ENCODE data around the gene KCND2. TPM values are rescaled to one million over a fixed set of nuclear protein-coding genes. Genes with fewer than 3 reads are reported as not detected.

Gene KCND2
- total RNA-seq, 4 donors from 2014 or later, result 0.83 to 1.9 (median 1.2) TPM

DNA sequence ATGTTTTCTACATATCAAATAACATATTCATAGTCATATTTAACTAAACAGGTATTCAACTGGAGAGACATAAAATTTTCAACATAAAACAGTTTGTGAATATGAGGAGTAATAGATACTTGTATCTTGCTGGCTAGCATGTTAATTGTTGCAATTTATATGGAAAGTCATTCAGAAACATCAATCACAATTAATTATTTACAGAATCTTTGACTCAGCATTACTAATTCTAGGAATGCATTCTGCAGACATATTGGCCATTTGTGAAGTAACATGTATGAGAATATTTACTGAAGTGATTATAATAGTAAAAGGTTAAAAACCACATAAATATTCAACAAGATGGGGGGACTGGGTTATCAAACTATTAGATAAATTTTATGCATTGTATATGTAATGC, 381.3 kb downstream of the KCND2 start:
- TF ChIP-seq POLR2AphosphoS5 (IDR thresholded peaks at IDR 0.05), result no peak
- TF ChIP-seq, protein P1, sequence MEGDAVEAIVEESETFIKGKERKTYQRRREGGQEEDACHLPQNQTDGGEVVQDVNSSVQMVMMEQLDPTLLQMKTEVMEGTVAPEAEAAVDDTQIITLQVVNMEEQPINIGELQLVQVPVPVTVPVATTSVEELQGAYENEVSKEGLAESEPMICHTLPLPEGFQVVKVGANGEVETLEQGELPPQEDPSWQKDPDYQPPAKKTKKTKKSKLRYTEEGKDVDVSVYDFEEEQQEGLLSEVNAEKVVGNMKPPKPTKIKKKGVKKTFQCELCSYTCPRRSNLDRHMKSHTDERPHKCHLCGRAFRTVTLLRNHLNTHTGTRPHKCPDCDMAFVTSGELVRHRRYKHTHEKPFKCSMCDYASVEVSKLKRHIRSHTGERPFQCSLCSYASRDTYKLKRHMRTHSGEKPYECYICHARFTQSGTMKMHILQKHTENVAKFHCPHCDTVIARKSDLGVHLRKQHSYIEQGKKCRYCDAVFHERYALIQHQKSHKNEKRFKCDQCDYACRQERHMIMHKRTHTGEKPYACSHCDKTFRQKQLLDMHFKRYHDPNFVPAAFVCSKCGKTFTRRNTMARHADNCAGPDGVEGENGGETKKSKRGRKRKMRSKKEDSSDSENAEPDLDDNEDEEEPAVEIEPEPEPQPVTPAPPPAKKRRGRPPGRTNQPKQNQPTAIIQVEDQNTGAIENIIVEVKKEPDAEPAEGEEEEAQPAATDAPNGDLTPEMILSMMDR (IDR thresholded peaks at IDR 0.05), result no peak
- no peak for TF ChIP-seq POLR2A (IDR thresholded peaks at IDR 0.05; ENCODE audit: low read depth)
- no peak for TF ChIP-seq EP300 (IDR thresholded peaks at IDR 0.05)
- intact Hi-C loops (cut with DNase I), result no loop called here

DNA sequence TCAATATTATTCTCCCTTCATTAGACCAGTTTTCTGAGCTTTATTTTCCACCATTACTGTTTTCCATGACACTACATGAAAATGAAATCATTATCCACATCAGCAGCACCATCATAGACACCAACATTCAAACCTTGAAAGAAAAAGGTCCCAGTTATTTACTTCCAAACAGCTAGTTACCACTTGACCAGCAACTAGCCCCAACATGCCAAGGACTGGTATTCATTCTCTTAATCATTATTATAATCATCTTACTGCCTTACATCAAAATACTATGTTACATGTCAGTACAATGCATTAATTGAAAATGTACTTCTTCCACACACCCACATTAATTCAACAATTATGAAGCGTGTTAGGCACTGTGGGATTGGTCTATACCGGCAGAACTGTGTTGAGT, 385.5 kb downstream of the KCND2 start:
- Histone ChIP-seq H3K4me3 (no peak overlapping the region), H3K27ac (replicated peaks in 1 of 4) (no peak overlapping the region), H3K4me1 (no peaks in the 10 kb centered on the region), H3K27me3 (no peaks in the 10 kb centered on the region), H3K9me3 (no peaks in the 10 kb centered on the region), H3K36me3 (no peaks in the 10 kb centered on the region)
- WGBS, result 93% methylated on average over 2 of the region's 2 CpGs
- TF ChIP-seq, protein P1 (IDR thresholded peaks at IDR 0.05), result no peak
- TF ChIP-seq EP300 (IDR thresholded peaks at IDR 0.05) (no peak), POLR2AphosphoS5 (IDR thresholded peaks at IDR 0.05) (no peak), POLR2A (IDR thresholded peaks at IDR 0.05; ENCODE audit: low read depth) (no peak)
- intact Hi-C loops (cut with DNase I), result no loop called here
- DNase-seq (ENCODE audit: extremely low spot score), result no peak

More for the DNA sequence above, 381.3 kb downstream of the KCND2 start:
- Histone ChIP-seq H3K4me3 (no peak overlapping the region), H3K9me3 (no peaks in the 10 kb centered on the region), H3K4me1 (no peaks in the 10 kb centered on the region), H3K27me3 (no peaks in the 10 kb centered on the region), H3K27ac (replicated peaks in 1 of 4) (no peak overlapping the region), H3K36me3 (no peaks in the 10 kb centered on the region)
- DNase-seq (ENCODE audit: extremely low spot score), result no peak

DNA sequence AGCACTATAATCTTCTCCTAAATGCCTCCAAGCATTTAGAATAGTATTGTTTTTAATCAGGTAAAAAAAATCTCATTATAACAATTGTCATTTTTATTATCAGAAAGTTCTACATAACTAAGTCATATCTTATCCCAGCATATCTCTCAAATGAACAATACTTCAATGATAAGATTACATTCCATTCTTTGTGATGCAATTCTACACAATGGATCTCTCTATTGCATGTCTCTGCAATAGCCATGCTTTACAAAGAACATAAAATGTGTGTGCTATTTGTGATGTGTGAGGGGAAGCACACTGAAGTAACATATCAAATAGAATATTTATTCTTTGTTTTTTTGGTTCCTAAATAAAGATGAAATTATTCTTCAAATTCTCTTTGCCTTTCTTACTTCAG, 389.3 kb downstream of the KCND2 start:
- H3K27me3 ChIP-seq, result no peaks in the 10 kb centered on the region
- H3K27ac ChIP-seq (replicated peaks in 1 of 4), result no peak overlapping the region
- no peaks in the 10 kb centered on the region for H3K36me3 ChIP-seq
- TF ChIP-seq EP300 (IDR thresholded peaks at IDR 0.05) (no peak), POLR2AphosphoS5 (IDR thresholded peaks at IDR 0.05) (no peak), POLR2A (IDR thresholded peaks at IDR 0.05; ENCODE audit: low read depth) (no peak)
- TF ChIP-seq, protein P1 (IDR thresholded peaks at IDR 0.05), result no peak
- H3K4me3 ChIP-seq, result no peak overlapping the region
- DNase-seq (ENCODE audit: extremely low spot score), result no peak
- no peaks in the 10 kb centered on the region for H3K9me3 ChIP-seq
- intact Hi-C loops (cut with DNase I), result no loop called here
- H3K4me1 ChIP-seq, result no peaks in the 10 kb centered on the region

DNA sequence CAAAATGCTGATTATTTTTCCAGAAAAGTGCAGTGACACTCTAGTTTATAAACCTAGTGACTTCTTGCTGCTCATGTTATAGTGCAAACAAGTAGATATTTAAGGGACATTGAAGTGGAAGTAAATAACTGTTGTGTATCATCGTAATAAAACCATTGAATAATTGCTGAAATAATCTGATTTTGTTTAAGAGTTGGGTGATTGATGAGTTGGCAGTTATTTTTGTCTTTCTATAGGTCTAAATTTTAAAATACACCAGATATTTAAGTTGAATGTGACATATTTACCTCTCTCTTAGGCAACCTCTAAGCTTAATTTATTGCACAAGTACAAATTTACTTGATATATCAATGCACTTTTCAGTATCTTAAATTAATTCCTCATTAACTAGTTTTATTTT, 392.1 kb downstream of the KCND2 start:
- Histone ChIP-seq H3K4me1 (no peaks in the 10 kb centered on the region), H3K27me3 (no peaks in the 10 kb centered on the region), H3K27ac (replicated peaks in 1 of 4) (no peak overlapping the region), H3K4me3 (no peak overlapping the region), H3K9me3 (no peaks in the 10 kb centered on the region), H3K36me3 (no peaks in the 10 kb centered on the region)
- 85% methylated on average over 1 of the region's 1 CpG for WGBS
- no peak for DNase-seq (ENCODE audit: extremely low spot score)
- TF ChIP-seq POLR2A (IDR thresholded peaks at IDR 0.05; ENCODE audit: low read depth), result no peak
- TF ChIP-seq, protein P1 (IDR thresholded peaks at IDR 0.05), result no peak
- no peak for TF ChIP-seq POLR2AphosphoS5 (IDR thresholded peaks at IDR 0.05)
- intact Hi-C loops (cut with DNase I), result no loop called here

DNA sequence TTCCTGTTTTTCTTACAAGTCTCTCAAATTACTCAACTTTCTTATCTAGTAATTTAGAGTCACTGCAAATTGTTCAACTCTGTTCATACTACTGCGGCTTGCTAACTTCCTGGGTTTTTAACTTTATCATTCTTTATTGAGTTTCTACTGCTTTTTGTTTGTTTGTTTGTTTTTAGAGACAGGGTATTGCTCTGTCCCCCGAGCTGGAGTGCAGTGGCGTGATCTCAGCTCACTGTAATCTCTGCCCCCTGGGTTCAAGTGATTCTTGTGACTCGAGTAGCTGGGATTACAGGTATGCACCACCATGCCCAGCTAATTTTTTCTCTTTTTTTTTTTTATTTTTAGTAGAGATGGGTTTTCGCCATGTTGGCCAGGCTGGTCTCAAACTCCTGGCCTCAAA, 402.1 kb downstream of the KCND2 start:
- H3K9me3 ChIP-seq, result no peaks in the 10 kb centered on the region
- H3K27ac ChIP-seq (replicated peaks in 1 of 4), result no peak overlapping the region
- 63% methylated on average over 5 of the region's 5 CpGs for WGBS
- no peaks in the 10 kb centered on the region for H3K27me3 ChIP-seq
- H3K4me1 ChIP-seq, result no peaks in the 10 kb centered on the region
- TF ChIP-seq, protein P1 (IDR thresholded peaks at IDR 0.05), result no peak
- no peak for TF ChIP-seq EP300 (IDR thresholded peaks at IDR 0.05)
- no peak for TF ChIP-seq POLR2AphosphoS5 (IDR thresholded peaks at IDR 0.05)
- TF ChIP-seq POLR2A (IDR thresholded peaks at IDR 0.05; ENCODE audit: low read depth), result no peak
- DNase-seq (ENCODE audit: extremely low spot score), result no peak
- intact Hi-C loops (cut with DNase I), result no loop called here
- no peak overlapping the region for H3K4me3 ChIP-seq
- no peaks in the 10 kb centered on the region for H3K36me3 ChIP-seq

Data from esophagus muscularis mucosa (tissue), 4 donors.